Naive thymus-derived CD4-positive, alpha-beta T cell (primary cell): ENCODE measurements around the gene RHEX. TPM values are rescaled to one million over a fixed set of nuclear protein-coding genes. Genes with fewer than 3 reads are reported as not detected.

Source experiments
- ATAC-seq: fragments of 150-1000 bp; cut with Tn5 transposase; 2 replicates; pipeline ENCODE4 v1.10.0; 2021; ENCODE audit warnings: mild to moderate bottlenecking, moderate library complexity
- CTCF ChIA-PET: fragments of 350-600 bp; sonication (Branson Sonifier 250); formaldehyde crosslinking; loops from one replicate; lab custom pipeline; 2021; ENCODE audit warnings: antibody characterized with exemption; lab: Charles Lee
- POLR2A ChIA-PET: fragments of 350-600 bp; sonication (Branson Sonifier 250); formaldehyde crosslinking; loops from one replicate; lab custom pipeline; 2021; ENCODE audit warnings: antibody characterized with exemption, inconsistent platforms; lab: Charles Lee
- DNase-seq, 9 donors: peaks; one replicate each; pipeline versions ENCODE4 v3.0.0 to v3.0.0-alpha.2; 2020 to 2022; ENCODE audit warnings: mixed read lengths in 1 of 9
- H3K27ac ChIP-seq: one replicate; pipeline ENCODE4 v1.7.0; 2013; ENCODE audit warnings: mild to moderate bottlenecking, low read depth, low read length, moderate library complexity
- H3K27me3 ChIP-seq, 2 donors: one replicate each; pipeline ENCODE4 v1.7.0; 2013; ENCODE audit warnings: low read length in 2 of 2, mild to moderate bottlenecking in 2 of 2, moderate library complexity in 2 of 2; ENCODE audit not compliant: control insufficient read depth in 2 of 2, insufficient read depth in 2 of 2
- H3K36me3 ChIP-seq, 3 experiments: 1 replicate in 2 of 3; 2 replicates in 1 of 3; pipeline ENCODE4 v1.7.0; 2013; ENCODE audit warnings: low read length in 3 of 3, mild to moderate bottlenecking in 3 of 3, moderate library complexity in 1 of 3; ENCODE audit not compliant: insufficient read depth in 3 of 3, control insufficient read depth in 2 of 3
- H3K4me1 ChIP-seq, 2 donors: one replicate each; pipeline ENCODE4 v1.7.0; 2013; ENCODE audit warnings: low read length in 2 of 2, mild to moderate bottlenecking in 2 of 2, moderate library complexity in 1 of 2; ENCODE audit not compliant: control insufficient read depth in 2 of 2, insufficient read depth in 2 of 2
- H3K4me3 ChIP-seq: 2 replicates; pipeline ENCODE4 v1.7.0; 2013; ENCODE audit warnings: mild to moderate bottlenecking, low read length
- H3K9me3 ChIP-seq, 3 experiments: 1 replicate in 2 of 3; 2 replicates in 1 of 3; pipeline ENCODE4 v1.7.0; 2013; ENCODE audit warnings: low read length in 3 of 3; ENCODE audit not compliant: control insufficient read depth in 2 of 3
- H3K27ac Mint-ChIP-seq, 9 donors: one replicate each; pipeline ENCODE4 v1.8.0; 2020 to 2022; ENCODE audit warnings: mixed read lengths in 9 of 9, mild to moderate bottlenecking in 8 of 9, moderate library complexity in 5 of 9, inconsistent platforms in 2 of 9
- H3K27me3 Mint-ChIP-seq, 5 donors: one replicate each; pipeline ENCODE4 v1.8.0; 2021 to 2022; ENCODE audit warnings: mixed read lengths in 5 of 5, mild to moderate bottlenecking in 1 of 5
- H3K36me3 Mint-ChIP-seq, 5 donors: one replicate each; pipeline ENCODE4 v1.8.0; 2020 to 2022; ENCODE audit warnings: mixed read lengths in 5 of 5, mild to moderate bottlenecking in 3 of 5, inconsistent platforms in 1 of 5
- H3K4me1 Mint-ChIP-seq, 7 donors: one replicate each; pipeline ENCODE4 v1.8.0; 2020 to 2022; ENCODE audit warnings: mixed read lengths in 7 of 7, mild to moderate bottlenecking in 3 of 7, inconsistent platforms in 1 of 7
- H3K4me3 Mint-ChIP-seq, 10 donors: one replicate each; pipeline ENCODE4 v1.8.0; 2020 to 2022; ENCODE audit warnings: mild to moderate bottlenecking in 10 of 10, mixed read lengths in 10 of 10, moderate library complexity in 6 of 10, inconsistent platforms in 2 of 10
- H3K9me3 Mint-ChIP-seq, 11 donors: one replicate each; pipeline ENCODE4 v1.8.0; 2020 to 2022; ENCODE audit warnings: mixed read lengths in 11 of 11, mild to moderate bottlenecking in 4 of 11, inconsistent platforms in 1 of 11, moderate library complexity in 1 of 11
- intact Hi-C, 2 donors: fragments of 100-400 bp; cut with micrococcal nuclease; formaldehyde crosslinking; loops; one replicate each; pipeline ENCODE4 v1.15.1; 2023
- polyA plus RNA-seq, 2 donors: library from polyadenylated mRNA; unstranded; fragments of 300-500 nt; fragmentation: Illumina TruSeq; gene quantifications; one replicate each; pipeline ENCODE4 v1.2.3, GENCODE V29; 2021
- total RNA-seq, 6 experiments: library from RNA in 5 of 6; stranded (reverse) in 5 of 6; gene quantifications; 1 replicate in 5 of 6; 2 replicates in 1 of 6; pipeline ENCODE4 v1.2.3 and lab custom pipeline; 2021 to 2026

Gene RHEX
- total and polyA plus RNA-seq, 7 experiments from 2014 or later, result 0.22 to 2.8 (median 0.72) TPM; not detected in 3

GRCh38 chr1:206098242-206098919 is 45.4 kb downstream of the RHEX start:
- Mint-ChIP-seq H3K27me3 (peaks cover 16 to 71% (median 21%) of the 10 kb centered on the region in 5 donors), H3K4me3 (no peak overlapping the region), H3K9me3 (no peaks in the 10 kb centered on the region), H3K27ac (no peak overlapping the region), H3K4me1 (peaks cover 0 to 9% (median 0%) of the 10 kb centered on the region in 7 donors), H3K36me3 (no peaks in the 10 kb centered on the region)
- Histone ChIP-seq H3K36me3 (no peaks in the 10 kb centered on the region), H3K4me3 (no peak overlapping the region), H3K9me3 (no peaks in the 10 kb centered on the region), H3K27me3 (peaks cover 0 to 3% of the 10 kb centered on the region in 2 donors), H3K4me1 (no peaks in the 10 kb centered on the region), H3K27ac (no peak overlapping the region)
- DNase-seq (no peak), ATAC-seq (no peak)
- intact Hi-C loops, result no loop called here
- ChIA-PET CTCF (interaction anchor here (1.1 kb wide), 1 partner anchor 10 kb away, joined by 3 read pairs; no protein-coding TSS in a partner anchor), POLR2A (no interaction called here)

DNA sequence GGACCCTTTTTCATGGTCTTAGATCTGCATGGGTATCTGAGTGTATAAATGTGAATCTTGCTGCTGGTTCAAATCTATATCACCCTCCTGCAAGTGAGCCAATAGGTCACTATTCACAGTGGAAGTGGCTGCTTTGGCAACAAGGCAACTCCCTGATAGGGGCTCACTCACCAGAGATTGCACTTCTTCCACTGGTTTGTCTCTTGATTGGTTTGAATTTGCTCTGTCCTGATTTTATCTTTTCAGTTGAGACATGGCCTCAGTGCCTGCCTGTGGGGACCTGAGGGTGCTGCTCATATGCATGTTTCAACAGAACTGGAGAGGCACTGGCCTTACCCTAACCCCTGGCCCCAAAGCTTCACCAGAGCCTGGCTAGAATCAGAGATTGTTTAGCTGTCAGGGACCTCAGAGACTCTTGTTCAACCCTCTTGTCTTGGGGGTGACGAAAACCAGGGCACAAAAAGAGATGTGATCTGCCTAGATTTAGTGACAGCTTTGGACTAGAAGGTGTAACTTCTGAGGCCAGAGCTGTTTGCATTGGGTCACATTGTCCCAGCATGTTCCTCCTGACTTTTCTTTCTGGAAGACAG is 47.3 kb downstream of the RHEX start:
- Histone ChIP-seq H3K27me3 (peaks cover 0 to 3% of the 10 kb centered on the region in 2 donors), H3K36me3 (no peaks in the 10 kb centered on the region), H3K27ac (no peak overlapping the region), H3K4me1 (no peaks in the 10 kb centered on the region), H3K9me3 (no peaks in the 10 kb centered on the region), H3K4me3 (no peak overlapping the region)
- Mint-ChIP-seq H3K4me3 (no peak overlapping the region), H3K27me3 (peaks cover 16 to 58% (median 21%) of the 10 kb centered on the region in 5 donors), H3K36me3 (no peaks in the 10 kb centered on the region), H3K27ac (no peak overlapping the region), H3K4me1 (peaks cover 0 to 13% (median 0%) of the 10 kb centered on the region in 7 donors), H3K9me3 (no peaks in the 10 kb centered on the region)
- ChIA-PET CTCF (no interaction called here), POLR2A (no interaction called here)
- peak; percentile 24 for ATAC-seq
- intact Hi-C loops, result no loop called here
- no peak for DNase-seq

- no peaks in the 10 kb centered on the region for H3K36me3 Mint-ChIP-seq
- CTCF ChIA-PET, result interaction anchor here (3.1 kb wide), 1 partner anchor 71 kb away, joined by 17 read pairs; no protein-coding TSS in a partner anchor
- intact Hi-C loops, result no loop called here
- POLR2A ChIA-PET, result no interaction called here
- H3K27ac Mint-ChIP-seq, result no peak overlapping the region
- H3K27me3 Mint-ChIP-seq, result peaks cover 16 to 58% (median 21%) of the 10 kb centered on the region in 5 donors
- H3K9me3 Mint-ChIP-seq, result no peaks in the 10 kb centered on the region
- Histone ChIP-seq H3K27ac (no peak overlapping the region), H3K27me3 (peaks cover 0 to 3% of the 10 kb centered on the region in 2 donors), H3K9me3 (no peaks in the 10 kb centered on the region), H3K4me1 (no peaks in the 10 kb centered on the region), H3K36me3 (no peaks in the 10 kb centered on the region), H3K4me3 (no peak overlapping the region)
- peaks cover 0 to 13% (median 0%) of the 10 kb centered on the region in 7 donors for H3K4me1 Mint-ChIP-seq
- no peak overlapping the region for H3K4me3 Mint-ChIP-seq
- ATAC-seq, result no peak
- DNase-seq, result no peak
These were observed 48.5 kb downstream of the RHEX start for GRCh38 chr1:206101351-206102045.

DNA sequence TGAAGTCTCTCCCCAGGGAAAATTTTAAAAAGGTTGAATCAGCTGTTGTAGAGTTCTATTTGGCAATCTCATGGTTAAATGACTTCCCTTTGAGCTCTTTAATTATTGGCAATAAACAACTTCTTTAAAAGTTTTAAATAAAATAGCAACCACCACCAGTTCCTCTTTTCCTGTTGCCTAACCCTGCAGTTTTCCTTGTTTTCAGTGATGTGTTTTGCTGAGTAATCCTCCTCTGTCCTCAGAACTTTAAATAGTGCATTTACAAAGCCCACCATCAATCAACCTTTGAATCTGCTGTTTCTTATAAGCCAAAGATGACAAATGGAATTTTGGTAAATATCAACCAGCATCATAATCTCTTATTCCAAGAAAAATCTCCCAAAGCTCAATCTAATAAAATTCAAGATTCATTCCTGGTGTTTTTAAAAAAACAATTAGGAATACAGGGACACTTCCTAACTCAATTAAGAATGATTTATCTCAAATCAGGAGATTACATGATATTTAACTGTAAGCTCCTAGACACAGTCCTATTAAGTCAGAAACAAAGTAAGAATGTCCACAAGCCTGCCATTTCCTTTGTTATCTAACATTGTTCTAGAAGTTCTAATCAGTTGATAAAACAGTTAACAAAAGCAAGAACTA is 49.4 kb downstream of the RHEX start:
- CTCF ChIA-PET, result interaction anchor here (1.3 to 3.1 kb wide), 2 partner anchors 69 to 72 kb away, joined by 4 to 17 read pairs; no protein-coding TSS in a partner anchor
- DNase-seq (no peak), ATAC-seq (no peak)
- no peaks in the 10 kb centered on the region for H3K9me3 ChIP-seq
- intact Hi-C loops, result no loop called here
- Mint-ChIP-seq H3K27ac (no peak overlapping the region), H3K4me1 (peaks cover 0 to 13% (median 0%) of the 10 kb centered on the region in 7 donors), H3K36me3 (no peaks in the 10 kb centered on the region), H3K9me3 (no peaks in the 10 kb centered on the region), H3K4me3 (no peak overlapping the region), H3K27me3 (peaks cover 11 to 53% (median 18%) of the 10 kb centered on the region in 5 donors)
- POLR2A ChIA-PET, result no interaction called here
- no peak overlapping the region for H3K27ac ChIP-seq
- H3K27me3 ChIP-seq, result peaks cover 0 to 3% of the 10 kb centered on the region in 2 donors
- no peaks in the 10 kb centered on the region for H3K4me1 ChIP-seq
- H3K4me3 ChIP-seq, result no peak overlapping the region
- H3K36me3 ChIP-seq, result no peaks in the 10 kb centered on the region

- Mint-ChIP-seq H3K27ac (no peak overlapping the region), H3K4me3 (no peak overlapping the region), H3K4me1 (peaks cover 0 to 10% (median 0%) of the 10 kb centered on the region in 7 donors), H3K27me3 (peaks cover 7 to 47% (median 17%) of the 10 kb centered on the region in 5 donors), H3K36me3 (no peaks in the 10 kb centered on the region), H3K9me3 (peaks cover 0 to 1% (median 0%) of the 10 kb centered on the region in 11 donors)
- CTCF ChIA-PET, result interaction anchor here (1.2 to 3.1 kb wide), 3 partner anchors 7 to 73 kb away, joined by 3 to 17 read pairs (median 4); no protein-coding TSS in a partner anchor
- POLR2A ChIA-PET, result no interaction called here
- Histone ChIP-seq H3K27me3 (peaks cover 0 to 3% of the 10 kb centered on the region in 2 donors), H3K9me3 (no peaks in the 10 kb centered on the region), H3K27ac (no peak overlapping the region), H3K36me3 (no peaks in the 10 kb centered on the region), H3K4me1 (no peaks in the 10 kb centered on the region), H3K4me3 (no peak overlapping the region)
- DNase-seq (no peak), ATAC-seq (no peak)
- intact Hi-C loops, result no loop called here
These were observed 51.0 kb downstream of the RHEX start for GRCh38 chr1:206103979-206104378.

GRCh38 chr1:206105464-206105995 is 52.6 kb downstream of the RHEX start:
- Histone ChIP-seq H3K36me3 (no peaks in the 10 kb centered on the region), H3K27ac (no peak overlapping the region), H3K4me3 (no peak overlapping the region), H3K27me3 (no peaks in the 10 kb centered on the region), H3K4me1 (no peaks in the 10 kb centered on the region), H3K9me3 (no peaks in the 10 kb centered on the region)
- Mint-ChIP-seq H3K36me3 (no peaks in the 10 kb centered on the region), H3K27me3 (peaks cover 0 to 37% (median 8%) of the 10 kb centered on the region in 5 donors), H3K9me3 (peaks cover 0 to 1% (median 0%) of the 10 kb centered on the region in 11 donors), H3K27ac (no peak overlapping the region), H3K4me1 (peaks cover 0 to 10% (median 0%) of the 10 kb centered on the region in 7 donors), H3K4me3 (no peak overlapping the region)
- ChIA-PET CTCF (interaction anchor here (1.0 to 3.3 kb wide), 8 partner anchors 9 to 447 kb away, joined by 3 to 34 read pairs (median 6); no protein-coding TSS in a partner anchor), POLR2A (no interaction called here)
- no peak for DNase-seq
- intact Hi-C loops, result no loop called here
- no peak for ATAC-seq
